K562 (cell line): ENCODE measurements around the gene PPP1R13B. TPM values are rescaled to one million over a fixed set of nuclear protein-coding genes. Genes with fewer than 3 reads are reported as not detected.

Experiments used
- ATAC-seq: fragments of 200-7000 bp; cut with Tn5 transposase; 3 replicates; pipeline ENCODE4 v1.9.1; 2020; ENCODE audit warnings: moderate library complexity
- BruUV-seq: library from RNA; stranded (reverse); fragments of 400-500 nt; replicated peaks from 2 replicates; lab custom pipeline; 2021; lab: Mats Ljungman, UMichigan
- CTCF ChIA-PET: fragments of 300-600 bp; formaldehyde crosslinking; extraction: SDS; loops from one replicate; lab custom pipeline; 2021; ENCODE audit warnings: low intra/inter-chr PET ratio; lab: Yijun Ruan, JAX
- POLR2A ChIA-PET: fragments of 300-600, 350-650 bp; sonication (Branson Sonifier 250); formaldehyde crosslinking; extraction: SDS; loops from one replicate; lab custom pipeline; 2021; ENCODE audit warnings: antibody characterized with exemption, inconsistent platforms; lab: Yijun Ruan, JAX
- DNase-seq, 4 experiments: peaks; one replicate each; pipeline versions ENCODE4 v3.0.0 to v3.0.0-alpha.2; 2011 to 2018; ENCODE audit warnings: low spot score in 3 of 4, mixed read lengths in 3 of 4; ENCODE audit errors: extremely low read depth in 1 of 4
- FAIRE-seq: peaks from 2 replicates; lab custom pipeline; 2011; peaks lifted over from hg19 to GRCh38; lab: Jason Lieb, UNC
- H2AFZ ChIP-seq: 2 replicates; pipeline ENCODE4 v1.6.0; 2011; ENCODE audit warnings: low read depth, low read length, control low read depth, inconsistent platforms
- H3K27ac ChIP-seq: fragments of 200-600 bp; 3 replicates; pipeline ENCODE4 v1.8.0; 2011; ENCODE audit warnings: low read depth, mild to moderate bottlenecking, control low read depth, inconsistent platforms, low read length, moderate library complexity, mixed read lengths; ENCODE audit errors: extremely low read depth
- H3K27me3 ChIP-seq, 2 experiments: fragments of 300-600 bp in 1 of 2; 2 replicates in 1 of 2; 3 replicates in 1 of 2; pipeline versions ENCODE4 v1.6.0 to v1.8.0; 2011; ENCODE audit warnings: inconsistent platforms in 2 of 2, low read length in 2 of 2, mild to moderate bottlenecking in 1 of 2, mixed read lengths in 1 of 2, moderate library complexity in 1 of 2; ENCODE audit not compliant: control insufficient read depth in 2 of 2, insufficient read depth in 2 of 2
- H3K36me3 ChIP-seq: fragments of 300-600 bp; 3 replicates; pipeline ENCODE4 v1.8.0; 2011; ENCODE audit warnings: mild to moderate bottlenecking, low read length, inconsistent platforms; ENCODE audit not compliant: control insufficient read depth, insufficient read depth
- H3K4me1 ChIP-seq, 2 experiments: fragments of 200-600 bp in 1 of 2; replicated peaks in 1 of 2; 2 replicates in 1 of 2; 3 replicates in 1 of 2; pipeline versions ENCODE4 v1.5.1 to v1.8.0; 2011; ENCODE audit warnings: inconsistent platforms in 2 of 2, low read length in 2 of 2, mild to moderate bottlenecking in 1 of 2, mixed read lengths in 1 of 2, moderate library complexity in 1 of 2; ENCODE audit not compliant: control insufficient read depth in 2 of 2, insufficient read depth in 2 of 2
- H3K4me2 ChIP-seq: 2 replicates; pipeline ENCODE4 v1.6.1; 2011; ENCODE audit warnings: low read length, control low read depth, inconsistent platforms, mixed read lengths; ENCODE audit not compliant: insufficient read depth
- H3K4me3 ChIP-seq: fragments of 200-600 bp; sonication (generic), shearing (Covaris generic); 2 replicates; pipeline ENCODE4 v1.5.1; 2016; ENCODE audit warnings: control low read depth, inconsistent platforms
- H3K79me2 ChIP-seq: fragments of 200-600 bp; 3 replicates; pipeline ENCODE4 v1.8.0; 2011; ENCODE audit warnings: low read length, inconsistent platforms; ENCODE audit not compliant: control insufficient read depth, insufficient read depth
- H3K9ac ChIP-seq, 2 experiments: 2 replicates each; pipeline versions ENCODE4 v1.6.0 to v1.6.1; 2011; ENCODE audit warnings: low read depth in 2 of 2, low read length in 2 of 2, control low read depth in 1 of 2, inconsistent platforms in 1 of 2, mild to moderate bottlenecking in 1 of 2, mixed read lengths in 1 of 2; ENCODE audit not compliant: insufficient read depth in 1 of 2
- H3K9me1 ChIP-seq: one replicate; pipeline ENCODE4 v1.6.0; 2011; ENCODE audit warnings: inconsistent platforms, mild to moderate bottlenecking, low read length, moderate library complexity; ENCODE audit not compliant: control insufficient read depth, insufficient read depth
- H3K9me3 ChIP-seq: replicated peaks from 2 replicates; pipeline ENCODE4 v1.5.1; 2011; ENCODE audit warnings: low read depth, low read length, inconsistent platforms; ENCODE audit not compliant: control insufficient read depth, insufficient read depth
- H4K20me1 ChIP-seq: replicated peaks from 2 replicates; pipeline ENCODE4 v1.6.1; 2011; ENCODE audit warnings: low read length, inconsistent platforms, mixed read lengths; ENCODE audit not compliant: control insufficient read depth, insufficient read depth
- NR3C1 ChIP-seq: sonication (generic); formaldehyde crosslinking; IDR thresholded peaks from 2 replicates; pipeline ENCODE4 v1.8.1; 2022; ENCODE audit warnings: missing genetic modification reagents
- RAD21 ChIP-seq, 2 experiments: fragments of 250-450 bp in 1 of 2; fragments of 450-650 bp in 1 of 2; sonication (Bioruptor Pico) in 1 of 2; formaldehyde crosslinking in 1 of 2; IDR thresholded peaks in 1 of 2; conservative IDR thresholded peaks in 1 of 2; 2 replicates each; pipeline versions ENCODE4 v1.4.0 to v1.8.0; 2020 to 2022; ENCODE audit warnings: mild to moderate bottlenecking in 2 of 2, moderate library complexity in 1 of 2
- RAD51 ChIP-seq: fragments of 450-650 bp; IDR thresholded peaks from 2 replicates; pipeline ENCODE4 v1.7.1; 2016; ENCODE audit warnings: low read depth, mild to moderate bottlenecking, borderline replicate concordance
- ZNF146 ChIP-seq: IDR thresholded peaks from one replicate; pipeline ENCODE4 v1.6.1; 2018; ENCODE audit warnings: missing compliant biosample characterization; ENCODE audit not compliant: unreplicated experiment
- ZNF589 ChIP-seq: fragments of 200-800 bp; sonication (Bioruptor generic); IDR thresholded peaks from 2 replicates; pipeline ENCODE4 v1.6.1; 2016; ENCODE audit warnings: low read depth, missing genetic modification characterization, missing compliant biosample characterization
- ZNF76 ChIP-seq: fragments of 250-450 bp; sonication (Bioruptor Pico); IDR thresholded peaks from 2 replicates; pipeline ENCODE4 v1.4.0; 2020; ENCODE audit warnings: mild to moderate bottlenecking, moderate library complexity, borderline replicate concordance
- WGBS: fragments of 100-300 bp; shearing (Covaris generic); methylation state at CpG from one replicate; pipeline ENCODE4 v1.1.6; 2016; ENCODE audit warnings: low coverage, mixed read lengths; ENCODE audit not compliant: insufficient coverage; ENCODE audit errors: missing lambda C conversion rate; 5-methylcytosine and 5-hydroxymethylcytosine counted together
- in situ Hi-C: fragments of 300-500 bp; cut with MboI; formaldehyde crosslinking; loops from 4 replicates; pipeline ENCODE4 v1.15.0; 2018; ENCODE audit warnings: inconsistent platforms, mixed read lengths
- intact Hi-C: fragments of 100-400 bp; cut with micrococcal nuclease; formaldehyde crosslinking; loops from 2 replicates; pipeline ENCODE4 v1.14.2; 2022
- polyA plus RNA-seq, 8 experiments: library from polyadenylated mRNA; depleted of rRNA in 4 of 8; stranded (reverse) in 5 of 8; unstranded in 3 of 8; fragments of >200 nt; fragmentation: Nextera tagmentation in 2 of 8; fragmentation: Illumina TruSeq in 1 of 8; extraction: Ambion mirVana in 2 of 8; extraction: Trizol in 1 of 8; gene quantifications; 2 replicates each; pipeline versions ENCODE4 v1.2.1 to v1.2.3, GENCODE V29; 2011 to 2014; ENCODE audit warnings: inconsistent platforms in 1 of 8, missing spikeins in 1 of 8
- total RNA-seq, 7 experiments: library from RNA; depleted of rRNA in 6 of 7; stranded (reverse); fragments of >200 nt in 6 of 7; fragmentation: Illumina TruSeq in 2 of 7; extraction: Trizol in 2 of 7; gene quantifications; 2 replicates each; pipeline versions ENCODE4 v1.2.1 to v1.2.3, GENCODE V29; 2011 to 2021; ENCODE audit warnings: low replicate concordance in 1 of 7
- TF ChIP-seq, protein P1 (sequence below): fragments of 450-650 bp; IDR thresholded peaks from 2 replicates; pipeline ENCODE4 v1.6.1; 2016; ENCODE audit warnings: mild to moderate bottlenecking, moderate library complexity
- TF ChIP-seq, protein P2 (sequence below), 2 experiments: fragments of 200-800 bp in 1 of 2; sonication (Bioruptor generic) in 1 of 2; sonication (generic) in 1 of 2; formaldehyde crosslinking in 1 of 2; IDR thresholded peaks in 1 of 2; conservative IDR thresholded peaks in 1 of 2; 2 replicates each; pipeline versions ENCODE4 v1.5.0 to v1.6.1; 2016 to 2020; ENCODE audit warnings: missing compliant biosample characterization in 1 of 2, missing genetic modification characterization in 1 of 2, missing genetic modification reagents in 1 of 2

PPP1R13B gene
- total and polyA plus RNA-seq, 9 of the 15 experiments (the other 6 are each of a cell fraction or from before 2014, with no cell fraction given), result 0.03 to 1.7 (median 0.15) TPM

DNA sequence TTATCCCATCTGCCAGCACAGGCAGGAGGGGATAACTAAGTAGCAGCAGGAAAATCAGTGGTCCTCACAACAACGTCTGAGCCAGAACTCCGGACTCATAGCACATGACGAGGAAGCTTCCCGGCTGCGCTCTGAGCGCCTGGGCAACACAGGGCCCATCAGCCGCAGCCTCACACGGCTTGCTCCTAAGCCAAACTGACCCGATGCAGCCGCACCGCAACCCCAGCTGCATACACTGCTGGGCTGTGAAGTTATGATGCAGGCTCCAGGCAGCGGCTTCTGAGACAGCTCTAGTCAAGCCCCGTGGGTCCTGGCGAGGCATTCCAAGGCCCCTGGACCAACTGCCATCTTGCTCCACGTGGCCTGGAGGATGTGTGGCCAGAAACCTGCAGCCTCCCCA, 103.7 kb downstream of the PPP1R13B start:
- ChIA-PET POLR2A (no interaction called here), CTCF (interaction anchor here (0.7 kb wide), 1 partner anchor 335 kb away, joined by 3 read pairs; no protein-coding TSS in a partner anchor)
- Histone ChIP-seq H3K9me1 (no peaks in the 10 kb centered on the region), H3K9me3 (no peaks in the 10 kb centered on the region), H3K4me1 (peaks cover 0 to 7% of the 10 kb centered on the region in 2 experiments; a peak in 3 of 5 replicates), H3K9ac (no peak overlapping the region), H3K4me3 (no peak overlapping the region), H4K20me1 (no peaks in the 10 kb centered on the region), H3K27ac (no peak overlapping the region), H3K36me3 (no peaks in the 10 kb centered on the region), H3K27me3 (peaks cover 2 to 17% of the 10 kb centered on the region in 2 experiments; a peak in 3 of 5 replicates), H3K4me2 (no peak overlapping the region), H3K79me2 (no peaks in the 10 kb centered on the region), H2AFZ (no peak overlapping the region)
- DNase-seq, result no peak
- WGBS, result 53% methylated on average over 9 of the region's 15 CpGs
- no TSS peak for BruUV-seq
- ATAC-seq, result no peak
- no peak for FAIRE-seq
- intact Hi-C loops (no loop called here), in situ Hi-C loops (no loop called here)
- TF ChIP-seq ZNF589 (CRISPR knock-in tag), result no peak
- TF ChIP-seq, protein P1, sequence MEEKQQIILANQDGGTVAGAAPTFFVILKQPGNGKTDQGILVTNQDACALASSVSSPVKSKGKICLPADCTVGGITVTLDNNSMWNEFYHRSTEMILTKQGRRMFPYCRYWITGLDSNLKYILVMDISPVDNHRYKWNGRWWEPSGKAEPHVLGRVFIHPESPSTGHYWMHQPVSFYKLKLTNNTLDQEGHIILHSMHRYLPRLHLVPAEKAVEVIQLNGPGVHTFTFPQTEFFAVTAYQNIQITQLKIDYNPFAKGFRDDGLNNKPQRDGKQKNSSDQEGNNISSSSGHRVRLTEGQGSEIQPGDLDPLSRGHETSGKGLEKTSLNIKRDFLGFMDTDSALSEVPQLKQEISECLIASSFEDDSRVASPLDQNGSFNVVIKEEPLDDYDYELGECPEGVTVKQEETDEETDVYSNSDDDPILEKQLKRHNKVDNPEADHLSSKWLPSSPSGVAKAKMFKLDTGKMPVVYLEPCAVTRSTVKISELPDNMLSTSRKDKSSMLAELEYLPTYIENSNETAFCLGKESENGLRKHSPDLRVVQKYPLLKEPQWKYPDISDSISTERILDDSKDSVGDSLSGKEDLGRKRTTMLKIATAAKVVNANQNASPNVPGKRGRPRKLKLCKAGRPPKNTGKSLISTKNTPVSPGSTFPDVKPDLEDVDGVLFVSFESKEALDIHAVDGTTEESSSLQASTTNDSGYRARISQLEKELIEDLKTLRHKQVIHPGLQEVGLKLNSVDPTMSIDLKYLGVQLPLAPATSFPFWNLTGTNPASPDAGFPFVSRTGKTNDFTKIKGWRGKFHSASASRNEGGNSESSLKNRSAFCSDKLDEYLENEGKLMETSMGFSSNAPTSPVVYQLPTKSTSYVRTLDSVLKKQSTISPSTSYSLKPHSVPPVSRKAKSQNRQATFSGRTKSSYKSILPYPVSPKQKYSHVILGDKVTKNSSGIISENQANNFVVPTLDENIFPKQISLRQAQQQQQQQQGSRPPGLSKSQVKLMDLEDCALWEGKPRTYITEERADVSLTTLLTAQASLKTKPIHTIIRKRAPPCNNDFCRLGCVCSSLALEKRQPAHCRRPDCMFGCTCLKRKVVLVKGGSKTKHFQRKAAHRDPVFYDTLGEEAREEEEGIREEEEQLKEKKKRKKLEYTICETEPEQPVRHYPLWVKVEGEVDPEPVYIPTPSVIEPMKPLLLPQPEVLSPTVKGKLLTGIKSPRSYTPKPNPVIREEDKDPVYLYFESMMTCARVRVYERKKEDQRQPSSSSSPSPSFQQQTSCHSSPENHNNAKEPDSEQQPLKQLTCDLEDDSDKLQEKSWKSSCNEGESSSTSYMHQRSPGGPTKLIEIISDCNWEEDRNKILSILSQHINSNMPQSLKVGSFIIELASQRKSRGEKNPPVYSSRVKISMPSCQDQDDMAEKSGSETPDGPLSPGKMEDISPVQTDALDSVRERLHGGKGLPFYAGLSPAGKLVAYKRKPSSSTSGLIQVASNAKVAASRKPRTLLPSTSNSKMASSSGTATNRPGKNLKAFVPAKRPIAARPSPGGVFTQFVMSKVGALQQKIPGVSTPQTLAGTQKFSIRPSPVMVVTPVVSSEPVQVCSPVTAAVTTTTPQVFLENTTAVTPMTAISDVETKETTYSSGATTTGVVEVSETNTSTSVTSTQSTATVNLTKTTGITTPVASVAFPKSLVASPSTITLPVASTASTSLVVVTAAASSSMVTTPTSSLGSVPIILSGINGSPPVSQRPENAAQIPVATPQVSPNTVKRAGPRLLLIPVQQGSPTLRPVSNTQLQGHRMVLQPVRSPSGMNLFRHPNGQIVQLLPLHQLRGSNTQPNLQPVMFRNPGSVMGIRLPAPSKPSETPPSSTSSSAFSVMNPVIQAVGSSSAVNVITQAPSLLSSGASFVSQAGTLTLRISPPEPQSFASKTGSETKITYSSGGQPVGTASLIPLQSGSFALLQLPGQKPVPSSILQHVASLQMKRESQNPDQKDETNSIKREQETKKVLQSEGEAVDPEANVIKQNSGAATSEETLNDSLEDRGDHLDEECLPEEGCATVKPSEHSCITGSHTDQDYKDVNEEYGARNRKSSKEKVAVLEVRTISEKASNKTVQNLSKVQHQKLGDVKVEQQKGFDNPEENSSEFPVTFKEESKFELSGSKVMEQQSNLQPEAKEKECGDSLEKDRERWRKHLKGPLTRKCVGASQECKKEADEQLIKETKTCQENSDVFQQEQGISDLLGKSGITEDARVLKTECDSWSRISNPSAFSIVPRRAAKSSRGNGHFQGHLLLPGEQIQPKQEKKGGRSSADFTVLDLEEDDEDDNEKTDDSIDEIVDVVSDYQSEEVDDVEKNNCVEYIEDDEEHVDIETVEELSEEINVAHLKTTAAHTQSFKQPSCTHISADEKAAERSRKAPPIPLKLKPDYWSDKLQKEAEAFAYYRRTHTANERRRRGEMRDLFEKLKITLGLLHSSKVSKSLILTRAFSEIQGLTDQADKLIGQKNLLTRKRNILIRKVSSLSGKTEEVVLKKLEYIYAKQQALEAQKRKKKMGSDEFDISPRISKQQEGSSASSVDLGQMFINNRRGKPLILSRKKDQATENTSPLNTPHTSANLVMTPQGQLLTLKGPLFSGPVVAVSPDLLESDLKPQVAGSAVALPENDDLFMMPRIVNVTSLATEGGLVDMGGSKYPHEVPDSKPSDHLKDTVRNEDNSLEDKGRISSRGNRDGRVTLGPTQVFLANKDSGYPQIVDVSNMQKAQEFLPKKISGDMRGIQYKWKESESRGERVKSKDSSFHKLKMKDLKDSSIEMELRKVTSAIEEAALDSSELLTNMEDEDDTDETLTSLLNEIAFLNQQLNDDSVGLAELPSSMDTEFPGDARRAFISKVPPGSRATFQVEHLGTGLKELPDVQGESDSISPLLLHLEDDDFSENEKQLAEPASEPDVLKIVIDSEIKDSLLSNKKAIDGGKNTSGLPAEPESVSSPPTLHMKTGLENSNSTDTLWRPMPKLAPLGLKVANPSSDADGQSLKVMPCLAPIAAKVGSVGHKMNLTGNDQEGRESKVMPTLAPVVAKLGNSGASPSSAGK, result no peak
- TF ChIP-seq ZNF76, result no peak
- TF ChIP-seq, protein P2, sequence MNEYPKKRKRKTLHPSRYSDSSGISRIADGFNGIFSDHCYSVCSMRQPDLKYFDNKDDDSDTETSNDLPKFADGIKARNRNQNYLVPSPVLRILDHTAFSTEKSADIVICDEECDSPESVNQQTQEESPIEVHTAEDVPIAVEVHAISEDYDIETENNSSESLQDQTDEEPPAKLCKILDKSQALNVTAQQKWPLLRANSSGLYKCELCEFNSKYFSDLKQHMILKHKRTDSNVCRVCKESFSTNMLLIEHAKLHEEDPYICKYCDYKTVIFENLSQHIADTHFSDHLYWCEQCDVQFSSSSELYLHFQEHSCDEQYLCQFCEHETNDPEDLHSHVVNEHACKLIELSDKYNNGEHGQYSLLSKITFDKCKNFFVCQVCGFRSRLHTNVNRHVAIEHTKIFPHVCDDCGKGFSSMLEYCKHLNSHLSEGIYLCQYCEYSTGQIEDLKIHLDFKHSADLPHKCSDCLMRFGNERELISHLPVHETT (CRISPR knock-in tag; conservative IDR thresholded peaks at IDR 0.05 in 1 of 2, IDR thresholded peaks at IDR 0.05 in 1 of 2), result no peak
- no peak for TF ChIP-seq RAD51
- TF ChIP-seq RAD21 (CRISPR knock-in tag; conservative IDR thresholded peaks at IDR 0.05 in 1 of 2, IDR thresholded peaks at IDR 0.05 in 1 of 2), result no peak
- no peak for TF ChIP-seq NR3C1 (CRISPR knock-in tag)
- TF ChIP-seq ZNF146 (CRISPR knock-in tag), result no peak
